ENCODE results near the gene CRACDL.

CRACDL gene

DNA sequence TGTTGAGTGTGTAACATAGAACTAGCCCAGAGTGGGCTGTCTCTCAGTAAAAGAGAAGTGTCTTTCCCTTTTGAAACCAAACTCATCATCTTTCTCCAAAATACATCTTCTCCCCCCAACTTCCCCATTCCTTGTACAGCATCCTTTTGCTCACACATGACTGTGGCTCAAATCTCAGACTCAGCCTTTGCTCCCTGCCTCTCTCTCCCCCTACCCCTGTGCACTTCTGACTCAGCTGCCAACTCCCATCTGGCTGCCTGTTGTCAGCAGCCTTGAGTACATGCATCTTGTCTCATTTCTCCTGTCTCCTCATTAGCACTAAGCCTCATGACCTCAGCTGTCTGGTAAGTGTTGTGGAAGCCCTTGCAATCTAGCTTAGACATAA, 187.0 kb downstream of the CRACDL start:
- Histone ChIP-seq H3K27me3 (ENCODE audit: insufficient read depth, low read length) (peaks cover 36% of the 10 kb centered on the region), H3K27ac (ENCODE audit: low read depth, low read length) (no peak overlapping the region), H3K36me3 (ENCODE audit: insufficient read depth, low read length) (no peaks in the 10 kb centered on the region), H3K79me2 (ENCODE audit: control insufficient read depth, insufficient read depth, low read length, unreplicated experiment) (no peaks in the 10 kb centered on the region), H2AFZ (ENCODE audit: low read length, unreplicated experiment) (no peak overlapping the region), H3K4me1 (ENCODE audit: control insufficient read depth, insufficient read depth, low read length, unreplicated experiment) (no peaks in the 10 kb centered on the region), H3K4me3 (ENCODE audit: low read depth, low read length) (no peak overlapping the region)

DNA sequence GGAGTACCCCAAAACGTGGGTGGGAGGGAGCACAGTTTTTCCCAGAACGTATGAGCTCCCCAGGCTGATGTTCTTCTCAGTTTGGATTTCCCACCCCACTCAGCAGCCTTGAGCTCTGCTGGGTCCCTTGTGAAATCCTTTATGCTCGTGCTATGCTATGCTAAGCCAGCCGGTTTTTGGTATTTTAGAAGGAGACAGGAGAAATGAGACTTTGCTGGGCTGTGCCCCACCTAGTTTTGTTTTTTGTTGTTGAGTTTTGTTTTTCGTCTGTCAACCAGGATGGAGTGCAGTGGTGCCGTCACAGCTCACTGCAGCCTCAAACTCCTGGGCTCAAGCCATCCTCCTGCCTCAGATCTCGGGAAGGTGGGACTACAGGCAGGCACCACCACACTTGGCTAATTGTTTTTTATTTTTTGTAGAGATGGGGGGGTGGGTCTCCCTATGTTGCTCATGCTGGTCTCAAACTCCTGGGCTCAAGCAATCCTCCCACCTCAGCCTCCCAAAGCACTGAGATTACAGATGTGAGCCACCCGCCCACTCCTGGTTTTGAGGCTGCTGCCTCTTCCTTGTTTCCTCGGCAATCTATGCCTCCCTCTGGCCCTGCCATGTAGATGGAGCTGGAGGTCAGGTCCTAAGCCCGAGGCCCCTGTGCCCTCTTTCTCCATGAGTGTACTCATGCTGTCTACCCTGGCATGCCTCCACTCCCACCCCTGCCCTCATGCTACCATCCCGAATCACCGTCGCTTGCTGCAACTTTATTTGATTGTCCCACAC, 187.5 kb downstream of the CRACDL start:
- H2AFZ ChIP-seq (ENCODE audit: low read length, unreplicated experiment): no peak overlapping the region
- no peaks in the 10 kb centered on the region for H3K79me2 ChIP-seq (ENCODE audit: control insufficient read depth, insufficient read depth, low read length, unreplicated experiment)
- H3K36me3 ChIP-seq (ENCODE audit: insufficient read depth, low read length): no peaks in the 10 kb centered on the region
- H3K27me3 ChIP-seq (ENCODE audit: insufficient read depth, low read length): peaks cover 30% of the 10 kb centered on the region
- H3K4me3 ChIP-seq (ENCODE audit: low read depth, low read length): no peak overlapping the region
- H3K27ac ChIP-seq (ENCODE audit: low read depth, low read length): no peak overlapping the region
- H3K4me1 ChIP-seq (ENCODE audit: control insufficient read depth, insufficient read depth, low read length, unreplicated experiment): no peaks in the 10 kb centered on the region

- Histone ChIP-seq H3K27me3 (ENCODE audit: insufficient read depth, low read length) (peaks cover 24% of the 10 kb centered on the region), H3K79me2 (ENCODE audit: control insufficient read depth, insufficient read depth, low read length, unreplicated experiment) (no peaks in the 10 kb centered on the region), H3K36me3 (ENCODE audit: insufficient read depth, low read length) (no peaks in the 10 kb centered on the region), H3K4me1 (ENCODE audit: control insufficient read depth, insufficient read depth, low read length, unreplicated experiment) (no peaks in the 10 kb centered on the region), H3K27ac (ENCODE audit: low read depth, low read length) (no peak overlapping the region), H2AFZ (ENCODE audit: low read length, unreplicated experiment) (no peak overlapping the region), H3K4me3 (ENCODE audit: low read depth, low read length) (no peak overlapping the region)
Observed at GRCh38 chr2:98747888-98748287, 188.1 kb downstream of the CRACDL start.

DNA sequence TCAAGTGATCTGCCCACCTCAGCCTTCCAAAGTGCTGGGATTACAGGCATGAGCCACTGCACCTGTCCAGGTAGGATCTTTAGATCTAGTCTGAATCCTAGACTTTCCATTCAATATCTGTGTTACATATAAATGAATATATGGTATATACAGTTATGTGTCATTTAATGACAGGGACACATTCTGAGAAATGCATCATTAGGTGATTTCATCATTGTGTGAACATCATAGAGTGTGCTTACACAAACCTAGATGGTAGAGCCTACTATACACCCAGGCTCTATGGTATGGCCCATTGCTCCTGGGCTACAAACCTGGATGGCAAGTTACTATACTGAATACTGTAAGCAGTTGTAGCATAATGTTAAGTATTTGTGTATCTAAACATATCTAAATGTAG, 189.6 kb downstream of the CRACDL start:
- Histone ChIP-seq H3K27ac (ENCODE audit: low read depth, low read length) (no peak overlapping the region), H3K27me3 (ENCODE audit: insufficient read depth, low read length) (peaks cover 19% of the 10 kb centered on the region), H3K79me2 (ENCODE audit: control insufficient read depth, insufficient read depth, low read length, unreplicated experiment) (no peaks in the 10 kb centered on the region), H3K36me3 (ENCODE audit: insufficient read depth, low read length) (no peaks in the 10 kb centered on the region), H3K4me3 (ENCODE audit: low read depth, low read length) (no peak overlapping the region), H2AFZ (ENCODE audit: low read length, unreplicated experiment) (no peak overlapping the region), H3K4me1 (ENCODE audit: control insufficient read depth, insufficient read depth, low read length, unreplicated experiment) (no peaks in the 10 kb centered on the region)

GRCh38 chr2:98744595-98744994, 191.4 kb downstream of the CRACDL start:
- H3K36me3 ChIP-seq (ENCODE audit: insufficient read depth, low read length): no peaks in the 10 kb centered on the region
- no peak overlapping the region for H3K27ac ChIP-seq (ENCODE audit: low read depth, low read length)
- no peaks in the 10 kb centered on the region for H3K79me2 ChIP-seq (ENCODE audit: control insufficient read depth, insufficient read depth, low read length, unreplicated experiment)
- H3K4me1 ChIP-seq (ENCODE audit: control insufficient read depth, insufficient read depth, low read length, unreplicated experiment): no peaks in the 10 kb centered on the region
- H3K27me3 ChIP-seq (ENCODE audit: insufficient read depth, low read length): peaks cover 25% of the 10 kb centered on the region
- H3K4me3 ChIP-seq (ENCODE audit: low read depth, low read length): no peak overlapping the region
- H2AFZ ChIP-seq (ENCODE audit: low read length, unreplicated experiment): no peak overlapping the region

Measured in ACC112 (cell line).